ENCODE data around the gene NOTCH2. TPM values are rescaled to one million over a fixed set of nuclear protein-coding genes. Genes with fewer than 3 reads are reported as not detected.
A peak's percentile ranks its signal among the peaks of the same experiment; 100 is the strongest.
"Not testable (repeated sequence)": the region's sequence is repeated elsewhere in the genome, so short reads cannot be mapped to it uniquely, and the experiment has no call there.

The NOTCH2 gene
- total and polyA plus RNA-seq, 9 donors, result 21.3 to 149 (median 105) TPM

- 11 to 27% (median 14%) methylated on average over 1 of the region's 1 CpG for WGBS, 3 donors
- H3K4me1 ChIP-seq (ENCODE audit: insufficient read depth), result peaks cover 11% of the 10 kb centered on the region
- no peak overlapping the region for H3K4me3 ChIP-seq
- H3K9me3 ChIP-seq, result no peaks in the 10 kb centered on the region
- TF ChIP-seq EP300 (IDR thresholded peaks at IDR 0.05) (no peak), POLR2A (IDR thresholded peaks at IDR 0.05) (no peak)
- TF ChIP-seq, protein P1, sequence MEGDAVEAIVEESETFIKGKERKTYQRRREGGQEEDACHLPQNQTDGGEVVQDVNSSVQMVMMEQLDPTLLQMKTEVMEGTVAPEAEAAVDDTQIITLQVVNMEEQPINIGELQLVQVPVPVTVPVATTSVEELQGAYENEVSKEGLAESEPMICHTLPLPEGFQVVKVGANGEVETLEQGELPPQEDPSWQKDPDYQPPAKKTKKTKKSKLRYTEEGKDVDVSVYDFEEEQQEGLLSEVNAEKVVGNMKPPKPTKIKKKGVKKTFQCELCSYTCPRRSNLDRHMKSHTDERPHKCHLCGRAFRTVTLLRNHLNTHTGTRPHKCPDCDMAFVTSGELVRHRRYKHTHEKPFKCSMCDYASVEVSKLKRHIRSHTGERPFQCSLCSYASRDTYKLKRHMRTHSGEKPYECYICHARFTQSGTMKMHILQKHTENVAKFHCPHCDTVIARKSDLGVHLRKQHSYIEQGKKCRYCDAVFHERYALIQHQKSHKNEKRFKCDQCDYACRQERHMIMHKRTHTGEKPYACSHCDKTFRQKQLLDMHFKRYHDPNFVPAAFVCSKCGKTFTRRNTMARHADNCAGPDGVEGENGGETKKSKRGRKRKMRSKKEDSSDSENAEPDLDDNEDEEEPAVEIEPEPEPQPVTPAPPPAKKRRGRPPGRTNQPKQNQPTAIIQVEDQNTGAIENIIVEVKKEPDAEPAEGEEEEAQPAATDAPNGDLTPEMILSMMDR (IDR thresholded peaks at IDR 0.05), result no peak
- H3K27me3 ChIP-seq, result no peaks in the 10 kb centered on the region
- no peaks in the 10 kb centered on the region for H3K36me3 ChIP-seq
- intact Hi-C loops (cut with DNase I), result no loop called here
- H3K27ac ChIP-seq, result no peak overlapping the region
- no peak for DNase-seq
Observed at GRCh38 chr1:119984771-119985170, 84.7 kb downstream of the NOTCH2 start.

GRCh38 chr1:119981986-119982815 lies 87.3 kb downstream of the NOTCH2 start:
- H3K36me3 ChIP-seq, result no peaks in the 10 kb centered on the region
- H3K4me3 ChIP-seq, result no peak overlapping the region
- no peak overlapping the region for H3K27ac ChIP-seq
- H3K27me3 ChIP-seq, result no peaks in the 10 kb centered on the region
- TF ChIP-seq, protein P1 (IDR thresholded peaks at IDR 0.05), result no peak
- no peak for TF ChIP-seq EP300 (IDR thresholded peaks at IDR 0.05)
- no peak for TF ChIP-seq POLR2A (IDR thresholded peaks at IDR 0.05)
- peak in 1 of 5 donors; percentile 21 for DNase-seq
- intact Hi-C loops (cut with DNase I), result no loop called here
- 2 to 3% (median 3%) methylated on average over 1 of the region's 1 CpG for WGBS, 3 donors
- no peaks in the 10 kb centered on the region for H3K9me3 ChIP-seq
- peaks cover 13% of the 10 kb centered on the region for H3K4me1 ChIP-seq (ENCODE audit: insufficient read depth)

DNA sequence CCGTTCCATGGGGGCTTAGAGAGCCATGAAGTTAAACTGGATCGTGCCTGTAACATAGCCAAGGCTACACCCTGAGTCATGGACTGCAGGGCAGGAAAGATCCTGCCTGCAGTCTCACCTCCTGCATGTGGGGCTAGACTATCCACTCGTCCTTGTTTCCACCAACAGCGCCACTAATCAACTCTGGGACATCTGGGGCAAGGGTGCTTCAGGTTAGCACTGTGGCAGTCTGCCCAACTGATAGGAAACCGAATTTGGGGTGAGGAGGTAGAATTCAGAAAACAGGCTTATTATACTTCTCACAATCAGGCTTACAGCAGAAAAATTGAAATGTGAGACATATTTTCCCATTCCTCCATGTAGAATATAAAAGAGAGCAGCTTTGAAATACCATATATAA lies 88.0 kb downstream of the NOTCH2 start:
- TF ChIP-seq EP300 (IDR thresholded peaks at IDR 0.05) (no peak), POLR2A (IDR thresholded peaks at IDR 0.05) (no peak)
- TF ChIP-seq, protein P1 (IDR thresholded peaks at IDR 0.05), result no peak
- 52 to 70% (median 60%) methylated on average over 5 of the region's 5 CpGs for WGBS, 3 donors
- Histone ChIP-seq H3K9me3 (no peaks in the 10 kb centered on the region), H3K27ac (no peak overlapping the region), H3K4me3 (no peak overlapping the region), H3K27me3 (no peaks in the 10 kb centered on the region), H3K4me1 (ENCODE audit: insufficient read depth) (peaks cover 13% of the 10 kb centered on the region), H3K36me3 (no peaks in the 10 kb centered on the region)
- intact Hi-C loops (cut with DNase I), result no loop called here
- DNase-seq, result no peak

- H3K4me1 ChIP-seq (ENCODE audit: insufficient read depth), result peaks cover 10% of the 10 kb centered on the region
- 23 to 51% (median 38%) methylated on average over 4 of the region's 4 CpGs for WGBS, 3 donors
Observed at GRCh38 chr1:119978018-119978505, 91.4 kb downstream of the NOTCH2 start.

GRCh38 chr1:119977113-119977736 lies 92.2 kb downstream of the NOTCH2 start:
- WGBS, 3 donors, result 92 to 95% (median 95%) methylated on average over 8 of the region's 8 CpGs
- H3K36me3 ChIP-seq, result not testable (repeated sequence)

More at GRCh38 chr1:119978018-119978505, 91.4 kb downstream of the NOTCH2 start:
- TF ChIP-seq, protein P1 (IDR thresholded peaks at IDR 0.05), result no peak
- no peak for TF ChIP-seq EP300 (IDR thresholded peaks at IDR 0.05)
- TF ChIP-seq POLR2A (IDR thresholded peaks at IDR 0.05), result no peak
- Histone ChIP-seq H3K27me3 (no peaks in the 10 kb centered on the region), H3K9me3 (no peaks in the 10 kb centered on the region), H3K27ac (no peak overlapping the region), H3K4me3 (no peak overlapping the region), H3K36me3 (no peaks in the 10 kb centered on the region)
- no peak for DNase-seq
- intact Hi-C loops (cut with DNase I), result no loop called here

GRCh38 chr1:119975582-119976254 lies 93.7 kb downstream of the NOTCH2 start:
- intact Hi-C loops (cut with DNase I); H3K36me3 ChIP-seq; H3K27me3 ChIP-seq; H3K9me3 ChIP-seq; H3K27ac ChIP-seq; H3K4me1 ChIP-seq (ENCODE audit: insufficient read depth); DNase-seq; H3K4me3 ChIP-seq: not testable (repeated sequence)
- WGBS, 3 donors, result 77 to 93% (median 91%) methylated on average over 5 of the region's 5 CpGs

More at GRCh38 chr1:119977113-119977736, 92.2 kb downstream of the NOTCH2 start:
- H3K4me1 ChIP-seq (ENCODE audit: insufficient read depth); H3K27ac ChIP-seq; intact Hi-C loops (cut with DNase I); H3K9me3 ChIP-seq; H3K4me3 ChIP-seq; H3K27me3 ChIP-seq; DNase-seq: not testable (repeated sequence)

All from ovary (tissue), 9 donors.